ENCODE results near the gene MFGE8.

MFGE8 gene

GRCh38 chr15:88852476-88852875, 60.7 kb downstream of the MFGE8 start:
- H3K4me3 ChIP-seq (ENCODE audit: control insufficient read depth, low read depth, low read length) = no peak overlapping the region
- TF ChIP-seq CTCF (IDR thresholded peaks at IDR 0.05; ENCODE audit: control insufficient read depth, insufficient read depth, low read depth, low read length, missing control alignments) = no peak
- no peak for DNase-seq (ENCODE audit: low read depth)

GRCh38 chr15:88849376-88850072, 63.7 kb downstream of the MFGE8 start:
- no peak overlapping the region for H3K4me3 ChIP-seq (ENCODE audit: control insufficient read depth, low read depth, low read length)
- DNase-seq (ENCODE audit: low read depth) = no peak
- no peak for TF ChIP-seq CTCF (IDR thresholded peaks at IDR 0.05; ENCODE audit: control insufficient read depth, insufficient read depth, low read depth, low read length, missing control alignments)

Data from AG09309 (cell line).